Spleen (tissue), 7 donors: ENCODE results near the gene RPP25L.

ENCODE experiments used
- CTCF ChIP-seq, 11 experiments: fragments of 200-600 bp in 7 of 11; fragments of 450-650 bp in 4 of 11; sonication (generic) in 4 of 11; IDR thresholded peaks in 8 of 11; conservative IDR thresholded peaks in 3 of 11; 1 replicate in 7 of 11; 2 replicates in 4 of 11; pipeline versions ENCODE4 v1.4.0 to v1.8.0; 2016 to 2021; ENCODE audit warnings: antibody characterized with exemption in 11 of 11, inconsistent platforms in 4 of 11, mild to moderate bottlenecking in 1 of 11
- POLR2A ChIP-seq, 3 donors: fragments of 450-650 bp; IDR thresholded peaks; one replicate each; pipeline ENCODE4 v1.5.1; 2017; ENCODE audit warnings: antibody characterized with exemption in 3 of 3, mild to moderate bottlenecking in 1 of 3
- POLR2AphosphoS5 ChIP-seq, 3 donors: sonication (generic); formaldehyde crosslinking; IDR thresholded peaks; one replicate each; pipeline ENCODE4 v1.5.1; 2017; ENCODE audit warnings: antibody characterized with exemption in 3 of 3
- donor health status: DM: no; HTN: no; CAD: no; lungs with moderate emphysema.
- donor health status: DM: no; HTN: no; CAD: no.
- donor health status: DM: no; HTN: no; CAD: no.

- TF ChIP-seq CTCF (IDR thresholded peaks at IDR 0.05 in 8 of 11, conservative IDR thresholded peaks at IDR 0.05 in 3 of 11) (no peak), POLR2AphosphoS5 (IDR thresholded peaks at IDR 0.05) (no peak), POLR2A (IDR thresholded peaks at IDR 0.05) (no peak)
These were observed 18.7 kb upstream of the RPP25L start for GRCh38 chr9:34630402-34631154.
